Heart right ventricle (tissue), 16 donors: ENCODE data around the gene SESN3. TPM values are rescaled to one million over a fixed set of nuclear protein-coding genes. Genes with fewer than 3 reads are reported as not detected.

Experiments
- ATAC-seq, 8 donors: fragments of 200-7000 bp; cut with Tn5 transposase; one replicate each; pipeline ENCODE4 v1.9.1; 2020; ENCODE audit warnings: mild to moderate bottlenecking in 8 of 8, moderate library complexity in 8 of 8, moderate number of reproducible peaks in 1 of 8
- DNase-seq, 2 donors: peaks; one replicate each; pipeline ENCODE4 v3.0.0-alpha.2; 2020
- H3K27ac ChIP-seq, 10 donors: fragments of 200-600 bp; sonication (generic) in 2 of 10; one replicate each; pipeline versions ENCODE4 v1.5.0 to v1.8.0; 2020 to 2022; ENCODE audit warnings: mild to moderate bottlenecking in 3 of 10
- H3K27me3 ChIP-seq, 7 donors: fragments of 200-600 bp; one replicate each; pipeline ENCODE4 v1.8.0; 2021 to 2022; ENCODE audit warnings: mild to moderate bottlenecking in 2 of 7
- H3K36me3 ChIP-seq, 9 donors: fragments of 200-600 bp; sonication (generic) in 1 of 9; one replicate each; pipeline versions ENCODE4 v1.5.0 to v1.8.0; 2020 to 2022; ENCODE audit warnings: mild to moderate bottlenecking in 2 of 9
- H3K4me1 ChIP-seq, 9 donors: fragments of 200-600 bp; sonication (generic) in 1 of 9; one replicate each; pipeline versions ENCODE4 v1.5.0 to v1.8.0; 2020 to 2022; ENCODE audit warnings: mild to moderate bottlenecking in 4 of 9
- H3K4me3 ChIP-seq, 10 donors: fragments of 200-600 bp; sonication (generic) in 2 of 10; one replicate each; pipeline versions ENCODE4 v1.5.0 to v1.8.0; 2020 to 2022; ENCODE audit warnings: mild to moderate bottlenecking in 7 of 10, moderate library complexity in 2 of 10
- H3K9me3 ChIP-seq, 11 donors: fragments of 200-600 bp in 10 of 11; sonication (generic) in 2 of 11; one replicate each; pipeline versions ENCODE4 v1.5.0 to v1.8.0; 2013 to 2022; ENCODE audit warnings: mild to moderate bottlenecking in 2 of 11, control low read depth in 1 of 11, moderate library complexity in 1 of 11
- CTCF ChIP-seq, 9 donors: fragments of 200-600 bp; sonication (generic) in 2 of 9; IDR thresholded peaks; one replicate each; pipeline versions ENCODE4 v1.5.0 to v1.8.0; 2021 to 2022; ENCODE audit warnings: antibody characterized with exemption in 9 of 9, mild to moderate bottlenecking in 5 of 9, moderate library complexity in 1 of 9
- WGBS, 2 donors: extraction: QIAGEN DNeasy Blood & Tissue Kit; methylation state at CpG; one replicate each; pipeline ENCODE4 v1.1.7; 2013; ENCODE audit warnings: inconsistent platforms in 1 of 2; 5-methylcytosine and 5-hydroxymethylcytosine counted together
- intact Hi-C, 10 donors: fragments of 100-400 bp; cut with DNase I; formaldehyde crosslinking; loops; one replicate each; pipeline versions ENCODE4 v1.11.1 to v1.14.2; 2022
- polyA plus RNA-seq, 2 donors: library from polyadenylated mRNA; stranded (reverse); fragments of 200-250 nt; gene quantifications; one replicate each; pipeline ENCODE4 v1.2.3, GENCODE V29; 2013
- total RNA-seq, 10 donors: library from RNA; stranded (reverse); fragmentation: NEBNext Ultra II Directional in 3 of 10; extraction: Animal tissue kit (Norgen Biotek cat#: 25700) in 3 of 10; gene quantifications; one replicate each; pipeline versions ENCODE4 v1.2.1 to v1.2.4, GENCODE V29; 2021 to 2023
- donor health status: Arrhythmogenic right ventricular cardiomyopathy.
- donor health status: ischemic (EF 13 %, LVEDD 7.1; RV severe dilation, severe dysfunction).
- donor health status: healthy with polysubstance abuse.
- donor health status: DM: no; HTN: yes; CAD: no.
- donor health status: DM: no; HTN: no; CAD: no.
- donor health status: ischemic (EF 25% LVEDD 6.9; RV normal size, moderate dysfunction).
- donor health status: ischemic (EF 25% LVEDD 5.7; RV mildly dilated, moderate dysfunction).
- donor health status: healthy.
- donor health status: DM: yes; HTN: yes; CAD: no.
- donor health status: Ischemic cardiomyopathy.
- donor health status: ischemic (EF 35%, LVEDD 5.7; RV mildly dilated, moderate dysfunction).
- donor health status: nonischemic (EF 11% LVEDD 7.7; RV severe dilation, severe dysfunction).
- donor health status: DM: yes; HTN: yes; CAD: no.
- donor health status: PGD.
- donor health status: ischemic (EF 29% LVEDD 5.4; RV normal size, mild dysfunction).
- donor health status: nonischemic (EF 23%, LVEDD 6.1; RV moderate dilation, normal function).

SESN3 gene
- total and polyA plus RNA-seq, 12 donors = 0.65 to 15.4 (median 9.0) TPM

DNA sequence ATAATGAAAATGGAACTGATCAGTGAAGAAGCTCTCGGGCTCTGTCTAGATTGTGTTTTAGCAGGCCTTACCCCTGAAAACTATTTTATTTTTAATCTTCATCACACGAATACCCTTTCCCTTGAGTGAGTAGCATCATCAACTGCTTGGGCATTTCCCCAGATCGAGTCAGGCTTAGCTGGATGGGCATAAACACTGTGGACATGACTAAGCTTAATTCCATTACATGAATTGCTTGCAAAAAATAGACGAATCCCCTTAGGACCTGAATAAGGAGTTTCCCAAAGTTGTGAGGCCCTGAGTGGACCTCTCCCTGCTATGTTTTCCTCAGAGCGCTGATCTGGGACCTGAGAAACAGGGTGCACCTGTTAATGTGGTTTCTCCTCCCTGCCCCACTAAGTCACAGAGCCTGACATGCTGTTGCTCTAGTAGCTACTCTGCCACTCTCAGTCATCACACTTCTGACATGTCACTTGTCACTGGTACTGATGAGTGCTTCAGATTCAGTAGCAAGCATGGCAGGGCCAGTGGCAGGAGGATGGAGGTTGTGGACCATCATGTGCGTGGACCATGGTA lies 87.8 kb downstream of the SESN3 start:
- Histone ChIP-seq H3K9me3 (no peaks in the 10 kb centered on the region), H3K4me1 (peaks cover 0 to 19% (median 4%) of the 10 kb centered on the region in 9 donors), H3K27me3 (no peaks in the 10 kb centered on the region), H3K36me3 (no peaks in the 10 kb centered on the region), H3K27ac (no peak overlapping the region), H3K4me3 (no peak overlapping the region)
- intact Hi-C loops = loop anchor here in 7 of 10 donors (5.0 to 10.0 kb wide), 4 partner anchors 48 to 518 kb away; partner anchors contain the start of genes CWC15 (in 2 of the 7) and KDM4D (in 2 of the 7)
- 85 to 86% methylated on average over 6 of the region's 6 CpGs for WGBS, 2 donors
- no peak for ATAC-seq
- no peak for DNase-seq
- no peak for TF ChIP-seq CTCF (IDR thresholded peaks at IDR 0.05)

DNA sequence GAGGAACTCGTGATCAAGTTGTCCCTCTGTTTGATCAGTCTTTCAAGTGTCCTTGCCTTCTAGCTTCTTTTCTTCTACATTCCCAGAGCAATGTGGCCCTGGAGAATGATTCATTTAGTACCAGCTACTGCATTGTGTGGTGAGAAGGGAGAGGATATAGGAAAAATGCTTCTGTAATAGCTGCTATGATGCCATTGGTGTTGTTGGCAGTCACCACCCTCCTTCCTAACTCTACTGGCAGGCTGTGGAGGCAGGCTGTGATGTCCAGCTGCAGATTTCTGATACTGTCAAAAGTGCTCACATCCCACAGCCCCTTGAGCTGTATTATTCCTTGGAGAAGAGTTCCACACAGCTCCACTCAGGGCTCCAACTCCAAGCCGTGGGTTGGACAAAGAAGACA lies 88.6 kb downstream of the SESN3 start:
- no peak for TF ChIP-seq CTCF (IDR thresholded peaks at IDR 0.05)
- Histone ChIP-seq H3K36me3 (no peaks in the 10 kb centered on the region), H3K4me1 (peaks cover 0 to 12% (median under 1%) of the 10 kb centered on the region in 9 donors), H3K27me3 (no peaks in the 10 kb centered on the region), H3K4me3 (no peak overlapping the region), H3K27ac (no peak overlapping the region), H3K9me3 (no peaks in the 10 kb centered on the region)
- intact Hi-C loops = loop anchor here in 7 of 10 donors (5.0 to 10.0 kb wide), 4 partner anchors 48 to 518 kb away; partner anchors contain the start of genes CWC15 (in 2 of the 7) and KDM4D (in 2 of the 7)
- 77 to 85% methylated on average over 2 of the region's 2 CpGs for WGBS, 2 donors
- no peak for DNase-seq
- ATAC-seq = no peak

GRCh38 chr11:95140397-95141033 lies 90.5 kb downstream of the SESN3 start:
- intact Hi-C loops = loop anchor here in 7 of 10 donors (5.0 to 10.0 kb wide), 4 partner anchors 46 to 516 kb away; partner anchors contain the start of genes CWC15 (in 2 of the 7) and KDM4D (in 2 of the 7)
- WGBS, 2 donors = 67 to 68% methylated on average over 4 of the region's 4 CpGs
- no peak for DNase-seq
- H3K27ac ChIP-seq = no peak overlapping the region
- H3K27me3 ChIP-seq = no peaks in the 10 kb centered on the region
- no peak for TF ChIP-seq CTCF (IDR thresholded peaks at IDR 0.05)
- peaks cover 0 to 8% (median 0%) of the 10 kb centered on the region in 9 donors for H3K4me1 ChIP-seq
- ATAC-seq = peak in 3 of 8 donors; percentile 17 to 60 (median 24)
- no peaks in the 10 kb centered on the region for H3K9me3 ChIP-seq
- no peaks in the 10 kb centered on the region for H3K36me3 ChIP-seq
- H3K4me3 ChIP-seq = no peak overlapping the region

DNA sequence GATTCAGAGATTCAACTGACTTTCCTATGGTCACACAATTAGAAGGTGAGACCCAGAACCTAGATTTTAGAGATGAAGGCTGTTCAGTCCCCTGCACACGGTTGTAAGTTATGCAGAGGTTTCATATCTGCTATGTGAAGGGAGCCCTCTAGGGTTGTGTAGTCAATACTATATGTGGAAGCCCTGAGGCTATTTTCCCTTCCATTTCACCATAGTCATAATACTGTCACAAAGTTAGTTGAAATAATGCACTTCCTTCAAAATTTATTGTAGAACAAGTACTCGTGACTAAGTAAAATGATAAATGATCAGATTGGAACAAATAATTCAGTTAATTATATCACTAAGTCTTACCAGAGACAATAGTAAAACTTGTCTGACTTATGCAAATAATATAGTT lies 92.6 kb downstream of the SESN3 start:
- 29 to 36% methylated on average over 2 of the region's 2 CpGs for WGBS, 2 donors
- peaks cover 0 to 7% (median 4%) of the 10 kb centered on the region in 9 donors for H3K4me1 ChIP-seq
- ATAC-seq (peak in 3 of 8 donors; percentile 17 to 61 (median 53)), DNase-seq (no peak)
- intact Hi-C loops = loop anchor here in 2 of 10 donors (5.0 to 10.0 kb wide), 2 partner anchors 46 to 514 kb away; no protein-coding TSS in a partner anchor
- H3K27me3 ChIP-seq = no peaks in the 10 kb centered on the region
- H3K4me3 ChIP-seq = no peak overlapping the region
- H3K36me3 ChIP-seq = peaks cover 0 to 5% (median 0%) of the 10 kb centered on the region in 9 donors
- H3K27ac ChIP-seq = no peak overlapping the region
- no peaks in the 10 kb centered on the region for H3K9me3 ChIP-seq
- TF ChIP-seq CTCF (IDR thresholded peaks at IDR 0.05) = peak in 6 of 9 donors; percentile 28 to 49 (median 38)
